ENCODE measurements around the gene GRK5. TPM values are rescaled to one million over a fixed set of nuclear protein-coding genes. Genes with fewer than 3 reads are reported as not detected.
"Not testable (repeated sequence)": the region's sequence is repeated elsewhere in the genome, so short reads cannot be mapped to it uniquely, and the experiment has no call there.

Gene GRK5
- total RNA-seq, 1 donor from 2014 or later = 21.3 TPM

DNA sequence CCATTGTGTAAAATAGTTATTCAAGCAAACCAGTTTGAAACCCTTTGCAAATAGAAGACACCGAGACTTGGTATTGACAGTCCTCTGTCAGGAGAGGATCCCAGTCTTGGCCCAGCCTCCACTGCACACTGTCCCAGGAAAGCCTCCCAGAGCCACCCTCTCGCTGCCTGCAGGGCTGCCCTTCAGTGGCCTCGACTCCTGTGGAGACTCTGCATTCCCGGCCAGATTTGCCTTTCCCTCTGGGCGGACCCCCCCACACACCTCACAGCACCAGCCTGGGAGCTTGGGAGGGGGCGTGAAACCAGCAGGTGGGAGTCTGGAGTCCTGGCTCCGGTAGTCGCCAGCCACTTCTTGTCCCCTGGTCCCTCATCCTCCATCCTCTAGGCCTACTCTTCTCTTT lies 48.7 kb downstream of the GRK5 start:
- Mint-ChIP-seq H3K27ac (no peak overlapping the region), H3K9me3 (peaks cover 3% of the 10 kb centered on the region), H3K27me3 (no peaks in the 10 kb centered on the region), H3K36me3 (ENCODE audit: low read depth) (peaks cover 11% of the 10 kb centered on the region), H3K4me3 (no peak overlapping the region), H3K4me1 (peaks cover 34% of the 10 kb centered on the region)
- no peak for ATAC-seq (ENCODE audit: low read depth)
- no peak for DNase-seq
- TF ChIP-seq, protein P1, sequence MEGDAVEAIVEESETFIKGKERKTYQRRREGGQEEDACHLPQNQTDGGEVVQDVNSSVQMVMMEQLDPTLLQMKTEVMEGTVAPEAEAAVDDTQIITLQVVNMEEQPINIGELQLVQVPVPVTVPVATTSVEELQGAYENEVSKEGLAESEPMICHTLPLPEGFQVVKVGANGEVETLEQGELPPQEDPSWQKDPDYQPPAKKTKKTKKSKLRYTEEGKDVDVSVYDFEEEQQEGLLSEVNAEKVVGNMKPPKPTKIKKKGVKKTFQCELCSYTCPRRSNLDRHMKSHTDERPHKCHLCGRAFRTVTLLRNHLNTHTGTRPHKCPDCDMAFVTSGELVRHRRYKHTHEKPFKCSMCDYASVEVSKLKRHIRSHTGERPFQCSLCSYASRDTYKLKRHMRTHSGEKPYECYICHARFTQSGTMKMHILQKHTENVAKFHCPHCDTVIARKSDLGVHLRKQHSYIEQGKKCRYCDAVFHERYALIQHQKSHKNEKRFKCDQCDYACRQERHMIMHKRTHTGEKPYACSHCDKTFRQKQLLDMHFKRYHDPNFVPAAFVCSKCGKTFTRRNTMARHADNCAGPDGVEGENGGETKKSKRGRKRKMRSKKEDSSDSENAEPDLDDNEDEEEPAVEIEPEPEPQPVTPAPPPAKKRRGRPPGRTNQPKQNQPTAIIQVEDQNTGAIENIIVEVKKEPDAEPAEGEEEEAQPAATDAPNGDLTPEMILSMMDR (IDR thresholded peaks at IDR 0.05) = no peak
- intact Hi-C loops (cut with micrococcal nuclease) = no loop called here
- ChIA-PET CTCF (no interaction called here), POLR2A (no interaction called here)

- CTCF ChIA-PET = no interaction called here
- intact Hi-C loops (cut with micrococcal nuclease) = no loop called here
- TF ChIP-seq, protein P1 (IDR thresholded peaks at IDR 0.05) = no peak
- peaks cover 15% of the 10 kb centered on the region for H3K36me3 Mint-ChIP-seq (ENCODE audit: low read depth)
- H3K27ac Mint-ChIP-seq = no peak overlapping the region
- no peaks in the 10 kb centered on the region for H3K27me3 Mint-ChIP-seq
- ATAC-seq (ENCODE audit: low read depth) (no peak), DNase-seq (no peak)
- H3K4me3 Mint-ChIP-seq = no peak overlapping the region
- H3K9me3 Mint-ChIP-seq = peaks cover 3% of the 10 kb centered on the region
- H3K4me1 Mint-ChIP-seq = peaks cover 30% of the 10 kb centered on the region
- POLR2A ChIA-PET = no interaction called here
Measured at GRCh38 chr10:119256897-119257296, 49.5 kb downstream of the GRK5 start.

- H3K9me3 Mint-ChIP-seq = peaks cover 3% of the 10 kb centered on the region
- peaks cover 17% of the 10 kb centered on the region for H3K36me3 Mint-ChIP-seq (ENCODE audit: low read depth)
- TF ChIP-seq, protein P1 (IDR thresholded peaks at IDR 0.05) = no peak
- intact Hi-C loops (cut with micrococcal nuclease) = no loop called here
- peaks cover 23% of the 10 kb centered on the region for H3K4me1 Mint-ChIP-seq
- no peaks in the 10 kb centered on the region for H3K27me3 Mint-ChIP-seq
- H3K27ac Mint-ChIP-seq = peak overlapping the region; percentile 35
- no peak overlapping the region for H3K4me3 Mint-ChIP-seq
- CTCF ChIA-PET = no interaction called here
- ATAC-seq (ENCODE audit: low read depth) = no peak
- no peak for DNase-seq
- POLR2A ChIA-PET = no interaction called here
Measured at GRCh38 chr10:119257899-119258419, 50.6 kb downstream of the GRK5 start.

GRCh38 chr10:119259345-119259744 lies 52.0 kb downstream of the GRK5 start:
- TF ChIP-seq, protein P1 (IDR thresholded peaks at IDR 0.05) = no peak
- POLR2A ChIA-PET = interaction anchor here (0.9 kb wide), 1 partner anchor 38 kb away, joined by 3 read pairs; no protein-coding TSS in a partner anchor
- Mint-ChIP-seq H3K36me3 (ENCODE audit: low read depth) (peaks cover 15% of the 10 kb centered on the region), H3K27ac (no peak overlapping the region), H3K9me3 (peaks cover 3% of the 10 kb centered on the region), H3K4me1 (peaks cover 17% of the 10 kb centered on the region), H3K27me3 (no peaks in the 10 kb centered on the region), H3K4me3 (no peak overlapping the region)
- DNase-seq (no peak), ATAC-seq (ENCODE audit: low read depth) (no peak)
- CTCF ChIA-PET = no interaction called here
- intact Hi-C loops (cut with micrococcal nuclease) = no loop called here

- DNase-seq; intact Hi-C loops (cut with micrococcal nuclease); H3K27me3 Mint-ChIP-seq; POLR2A ChIA-PET; CTCF ChIA-PET; H3K4me3 Mint-ChIP-seq; H3K27ac Mint-ChIP-seq; H3K9me3 Mint-ChIP-seq; ATAC-seq (ENCODE audit: low read depth): not testable (repeated sequence)
- H3K36me3 Mint-ChIP-seq (ENCODE audit: low read depth) = peaks cover 22% of the 10 kb centered on the region
- peaks cover 19% of the 10 kb centered on the region for H3K4me1 Mint-ChIP-seq
Measured at GRCh38 chr10:119261016-119261415, 53.6 kb downstream of the GRK5 start.

Measured in activated B cell treated with CpG ODN at 0.5 μM for 24 hours (primary cell).